HG03196 (cell line): Measurements from ENCODE around the gene PARK7.
"Not testable (repeated sequence)": the region's sequence is repeated elsewhere in the genome, so short reads cannot be mapped to it uniquely, and the experiment has no call there.

Source experiments
- ATAC-seq: cut with Tn5 transposase; IDR thresholded peaks from one replicate; pipeline ENCODE4 v1.9.1; 2021; ENCODE audit not compliant: unreplicated experiment

PARK7 gene

DNA sequence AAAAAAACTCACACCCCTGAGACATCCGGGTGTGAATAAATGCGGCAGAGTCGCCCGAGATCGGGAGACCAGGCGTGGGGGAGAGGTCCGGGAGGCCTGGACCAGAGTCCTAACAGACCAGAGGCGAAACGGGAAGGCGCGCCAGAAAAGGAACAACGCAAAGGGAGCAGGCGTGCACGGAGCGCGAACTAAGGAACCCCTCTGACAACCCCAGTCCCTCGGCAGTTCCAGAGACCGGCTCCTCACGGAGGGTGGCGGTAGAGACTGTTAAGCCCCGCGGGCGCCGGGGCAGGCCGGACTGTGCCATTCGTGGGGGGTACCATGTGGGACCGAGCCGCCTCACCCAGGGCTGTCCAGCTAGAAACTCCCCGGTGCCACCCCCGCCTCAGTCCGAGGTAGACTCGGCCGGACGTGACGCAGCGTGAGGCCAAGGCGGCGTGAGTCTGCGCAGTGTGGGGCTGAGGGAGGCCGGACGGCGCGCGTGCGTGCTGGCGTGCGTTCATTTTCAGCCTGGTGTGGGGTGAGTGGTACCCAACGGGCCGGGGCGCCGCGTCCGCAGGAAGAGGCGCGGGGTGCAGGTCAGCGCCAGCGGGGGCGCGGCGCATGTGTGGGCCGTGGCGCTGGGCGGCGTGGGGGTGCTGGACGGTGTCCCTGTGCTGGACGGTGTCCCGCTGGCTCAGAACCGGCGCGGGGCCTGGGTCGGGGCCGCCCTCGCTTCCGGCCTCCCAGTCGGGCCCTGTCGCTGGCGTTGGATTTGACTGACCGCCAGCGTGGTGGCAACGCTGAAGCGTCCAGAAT lies at the start of gene PARK7:
TSS of gene PARK7 (plus strand) at position 496 of the 798 bp plus-strand sequence. CDS start 1,075 bp downstream, outside the sequence.
- peak; percentile 97 for ATAC-seq

DNA sequence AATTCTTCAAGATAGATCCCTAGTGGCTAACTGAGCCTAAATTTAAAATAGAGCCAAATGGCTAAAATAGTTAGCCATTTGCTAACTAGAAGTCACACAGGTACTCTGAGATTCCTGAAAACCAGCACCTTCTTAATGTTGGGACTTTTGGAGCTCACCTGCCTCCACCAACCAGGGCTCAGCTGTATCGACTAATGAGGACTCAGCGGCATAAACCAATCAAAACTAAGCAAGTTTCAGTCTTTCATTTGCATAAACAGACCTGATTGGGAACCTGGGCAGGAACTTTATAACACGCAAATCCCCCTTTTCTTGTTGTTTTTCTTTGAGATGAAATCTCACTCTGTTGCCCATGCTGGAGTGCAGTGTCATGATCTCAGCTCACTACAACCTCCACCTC lies 49.4 kb upstream of the PARK7 start:
- ATAC-seq: no peak

- ATAC-seq: no peak
Observed at GRCh38 chr1:7912743-7913557, 48.6 kb upstream of the PARK7 start.

GRCh38 chr1:7915826-7916500 lies 45.5 kb upstream of the PARK7 start:
- no peak for ATAC-seq

- ATAC-seq: no peak
Observed at GRCh38 chr1:7916501-7916830, 45.0 kb upstream of the PARK7 start.

- not testable (repeated sequence) for ATAC-seq
Observed at GRCh38 chr1:7917971-7918370, 43.5 kb upstream of the PARK7 start.

DNA sequence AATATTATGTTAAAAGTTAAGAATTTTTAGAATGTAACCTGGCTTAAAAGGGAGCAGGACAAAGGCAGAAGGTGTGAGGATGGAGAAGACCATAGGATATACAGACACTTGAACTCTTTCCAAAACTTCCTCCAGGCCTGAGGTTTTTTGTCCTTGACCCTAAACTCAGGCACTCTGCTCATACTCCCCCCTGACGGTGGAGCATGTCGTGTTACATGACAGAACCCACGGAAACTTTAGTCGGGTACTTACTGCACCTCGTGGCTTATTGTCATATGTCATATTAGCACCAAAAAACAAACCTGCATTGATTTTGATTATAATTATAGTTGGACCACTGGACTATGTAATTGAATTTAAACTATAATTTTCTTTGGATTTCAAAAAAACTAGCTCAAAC lies 41.6 kb upstream of the PARK7 start:
- ATAC-seq: no peak

DNA sequence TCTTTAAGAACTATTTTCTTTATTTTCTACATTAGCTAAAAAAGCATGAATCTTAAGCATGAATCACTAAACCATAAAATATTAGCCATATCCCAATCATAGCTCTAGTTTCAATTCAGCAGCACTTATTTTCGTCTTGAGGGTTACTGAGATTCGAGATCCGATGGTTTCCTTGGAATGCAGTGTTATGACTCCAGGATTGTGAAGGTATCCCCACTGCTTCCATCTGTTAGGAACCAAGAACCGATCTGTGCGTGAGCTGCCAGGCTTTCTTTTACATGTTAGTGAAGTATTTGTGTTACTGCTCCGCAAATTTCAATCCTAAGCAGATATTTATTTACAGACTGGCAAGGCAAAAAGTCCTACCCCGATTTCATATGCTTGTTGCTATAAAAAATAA lies 39.7 kb upstream of the PARK7 start:
- ATAC-seq: no peak

DNA sequence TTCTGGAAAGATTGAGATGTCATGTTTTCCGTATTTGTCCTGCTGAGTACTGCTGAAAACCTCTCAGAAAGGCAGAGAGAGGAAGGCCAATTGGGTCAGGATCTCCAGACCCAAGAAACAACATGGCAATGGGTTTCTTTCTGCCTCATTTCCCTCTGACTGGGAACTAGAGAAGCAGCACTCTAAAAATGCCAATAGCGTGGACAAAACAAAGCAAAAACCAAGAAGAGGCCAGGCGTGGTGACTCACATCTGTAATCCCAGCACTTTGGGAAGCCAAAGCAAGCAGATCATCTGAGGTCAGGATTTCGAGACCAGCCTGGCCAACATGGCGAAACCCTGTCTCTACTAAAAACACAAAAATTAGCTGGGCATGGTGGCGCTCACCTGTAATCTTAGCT lies 39.2 kb upstream of the PARK7 start:
- no peak for ATAC-seq

- not testable (repeated sequence) for ATAC-seq
Observed at GRCh38 chr1:7927061-7927460, 34.5 kb upstream of the PARK7 start.

- ATAC-seq: no peak
Observed at GRCh38 chr1:7928247-7928646, 33.3 kb upstream of the PARK7 start.

- no peak for ATAC-seq
Observed at GRCh38 chr1:7929637-7930036, 31.9 kb upstream of the PARK7 start.

GRCh38 chr1:7930645-7931445 lies 30.7 kb upstream of the PARK7 start:
- ATAC-seq: no peak

- ATAC-seq: no peak
Observed at GRCh38 chr1:7931446-7931812, 30.1 kb upstream of the PARK7 start.

- no peak for ATAC-seq
Observed at GRCh38 chr1:7932524-7933138, 28.9 kb upstream of the PARK7 start.

DNA sequence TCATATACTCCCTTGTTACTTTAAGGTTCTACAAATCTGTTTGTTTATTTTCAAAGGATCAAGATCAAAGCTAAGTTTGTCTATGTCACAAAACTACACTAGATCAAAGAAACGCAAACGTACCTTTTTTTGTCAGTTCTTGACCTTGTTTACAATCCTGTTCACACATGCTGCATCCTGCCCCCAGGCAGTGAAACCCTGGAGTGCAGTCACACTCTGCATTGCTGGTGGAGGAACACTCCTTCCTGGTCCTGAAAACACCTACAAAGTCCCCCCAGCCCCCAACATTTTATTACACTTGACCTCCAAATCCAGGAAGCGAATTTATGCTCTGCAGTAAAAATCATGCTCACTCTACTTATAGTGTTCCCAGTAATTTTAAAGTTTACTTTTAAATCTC lies 23.4 kb upstream of the PARK7 start:
- no peak for ATAC-seq

DNA sequence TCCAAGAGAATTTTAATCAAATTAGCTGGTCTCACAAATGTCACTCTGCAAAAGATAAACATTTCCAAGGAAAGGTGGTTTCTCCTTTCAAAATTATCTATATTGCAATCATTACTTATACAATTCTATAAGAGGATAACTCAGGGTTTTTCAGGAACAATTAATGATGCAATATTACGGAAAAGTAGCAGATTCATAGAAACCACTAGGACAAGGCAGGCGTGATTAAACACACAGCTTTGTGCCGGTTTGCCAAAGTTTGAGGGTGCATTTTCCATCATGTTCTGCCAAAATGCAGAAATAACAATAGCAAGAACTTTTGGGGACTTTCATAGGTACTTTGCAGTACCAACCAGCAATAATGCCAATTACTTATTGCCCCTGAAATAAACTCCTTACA lies 21.5 kb upstream of the PARK7 start:
- no peak for ATAC-seq

GRCh38 chr1:7940745-7941436 lies 20.6 kb upstream of the PARK7 start, which contains the start of gene TNFRSF9:
TSS of gene TNFRSF9 (minus strand) at chr1:7940839. CDS start at chr1:7939994, 845 bp downstream.
- no peak for ATAC-seq

DNA sequence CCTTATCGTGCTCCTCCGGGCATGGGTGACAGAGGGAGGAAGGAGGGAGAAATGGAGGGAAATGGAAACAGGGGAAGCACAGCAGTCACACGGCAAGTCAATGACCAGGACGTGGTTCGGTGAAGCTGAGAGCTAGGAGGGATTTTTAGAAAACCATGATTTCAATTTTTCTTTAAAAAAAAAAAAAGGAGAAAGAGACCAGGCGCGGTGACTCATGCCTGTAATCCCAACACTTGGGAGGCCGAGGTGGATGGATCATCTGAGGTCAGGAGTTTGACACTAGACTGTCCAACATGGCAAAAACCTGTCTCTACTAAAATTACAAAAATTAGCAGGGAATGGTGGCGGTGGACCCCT lies 20.1 kb upstream of the PARK7 start:
- ATAC-seq: no peak
